ENCODE data around the gene ADRA2A.

ADRA2A gene

DNA sequence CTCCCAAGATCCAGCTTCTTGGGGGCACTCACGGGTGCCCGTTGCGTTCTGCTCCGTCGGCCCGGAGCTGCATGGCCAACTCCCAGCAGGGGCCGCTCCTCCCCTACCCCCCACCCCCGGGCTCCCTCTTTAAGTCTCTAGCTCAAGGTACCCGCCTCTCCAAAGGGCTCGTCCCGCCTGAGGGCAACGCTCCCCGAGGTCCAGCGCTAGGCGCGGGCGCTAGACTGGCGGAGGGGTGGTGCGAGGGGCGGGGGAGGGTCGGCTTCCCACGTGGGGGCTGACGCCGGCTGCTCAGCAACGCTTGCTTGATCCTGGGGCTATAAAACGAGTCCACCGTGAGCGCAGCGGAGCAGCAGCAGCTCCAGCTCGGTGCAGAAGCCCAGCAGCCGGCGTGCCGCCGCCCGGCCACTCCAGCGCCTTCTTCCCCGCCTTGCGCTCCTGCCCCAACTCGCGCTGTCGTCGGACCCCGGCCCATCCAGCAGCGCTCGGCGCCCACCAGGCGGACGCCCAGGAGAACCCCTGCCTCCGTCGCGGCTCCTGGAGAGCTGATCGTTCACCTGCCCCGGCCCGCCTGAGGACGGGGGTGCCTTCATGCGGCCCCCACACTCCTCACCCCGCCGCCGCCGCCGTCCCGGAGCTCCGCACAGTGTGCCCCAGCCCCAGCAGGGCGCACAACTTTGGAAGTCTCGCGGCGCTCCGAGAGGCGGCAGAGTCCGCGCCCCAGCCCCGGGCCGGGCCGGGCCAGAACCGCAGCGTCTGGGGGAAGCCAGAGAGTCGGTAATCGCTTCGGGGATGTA, at the start of gene ADRA2A:
Gene ADRA2A (plus strand): TSS at position 348 of the 797 bp plus-strand sequence. CDS start 968 bp downstream, outside the sequence.
- DNase-seq (ENCODE audit: extremely low spot score, insufficient read length, low read depth), result no peak

DNA sequence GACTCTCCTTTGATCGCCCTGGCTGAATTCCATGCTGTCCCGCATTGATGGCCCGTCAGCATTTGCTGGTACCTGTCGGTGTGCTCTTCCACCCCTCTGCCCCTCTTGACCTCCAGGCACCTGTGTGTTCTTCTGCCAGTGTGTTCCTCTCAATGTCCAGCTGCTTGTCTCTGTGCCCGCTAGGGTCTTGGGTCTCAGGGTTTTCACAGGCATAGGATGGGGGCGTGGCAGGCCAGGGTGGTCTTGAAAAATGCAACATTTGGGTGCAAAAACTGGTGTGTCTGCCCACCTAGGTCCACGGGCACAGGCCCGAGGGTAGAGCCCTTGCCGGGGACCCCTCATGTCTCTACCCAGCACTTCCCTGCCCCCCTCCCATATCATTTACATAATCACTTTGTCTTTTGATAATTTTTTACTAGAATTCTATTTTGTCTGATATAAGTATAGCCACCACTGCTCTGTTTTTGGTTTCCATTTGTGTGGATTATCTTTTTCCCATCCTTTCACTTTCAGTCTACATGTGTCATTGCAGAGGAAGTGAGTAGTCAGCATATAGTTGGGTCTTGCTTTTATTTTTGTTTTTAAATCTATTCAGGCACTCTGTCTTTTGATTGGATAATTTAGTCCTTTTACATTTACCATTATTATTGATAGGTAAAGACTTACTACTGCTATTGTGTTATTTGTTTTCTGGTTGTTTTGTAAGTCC, 46.6 kb upstream of the ADRA2A start:
- DNase-seq (ENCODE audit: extremely low spot score, insufficient read length, low read depth), result no peak

More for the DNA sequence above, at the start of gene ADRA2A:
- no peak for FAIRE-seq

DNA sequence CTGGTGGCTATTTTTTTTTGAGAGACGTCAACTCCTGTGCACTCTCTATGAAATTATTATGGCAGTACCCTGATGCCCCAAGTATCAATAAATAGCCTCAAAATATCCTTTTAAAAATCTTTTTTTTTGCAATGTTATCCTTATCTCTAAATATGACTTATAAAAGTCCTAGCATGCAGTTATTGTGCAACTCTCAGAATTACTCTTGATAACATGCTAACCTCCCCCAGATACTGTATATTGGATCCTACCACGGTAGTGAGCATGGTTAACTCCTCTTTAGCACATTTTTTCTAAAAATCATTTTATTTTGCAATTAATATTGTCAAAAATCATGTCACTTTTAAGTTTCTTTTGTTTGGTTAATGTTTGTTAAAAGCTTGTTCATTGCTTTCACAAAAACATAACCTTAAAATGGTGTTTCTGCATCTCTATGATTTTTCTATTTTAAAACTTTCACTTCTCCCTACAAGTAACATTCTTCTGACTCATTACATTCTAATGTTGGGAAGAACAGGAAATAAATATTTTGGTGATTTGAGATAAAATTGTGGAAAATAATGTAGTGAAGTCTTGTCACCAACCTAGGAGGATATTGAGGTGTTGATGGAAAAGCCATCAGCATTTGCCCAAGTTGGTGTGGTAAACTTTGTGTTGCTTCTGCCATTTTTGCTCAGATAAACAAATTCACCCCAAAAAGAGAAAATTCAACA, 42.1 kb upstream of the ADRA2A start:
- FAIRE-seq (no peak), DNase-seq (ENCODE audit: extremely low spot score, insufficient read length, low read depth) (no peak)

More for the DNA sequence above, 46.6 kb upstream of the ADRA2A start:
- FAIRE-seq, result peak; percentile 69

DNA sequence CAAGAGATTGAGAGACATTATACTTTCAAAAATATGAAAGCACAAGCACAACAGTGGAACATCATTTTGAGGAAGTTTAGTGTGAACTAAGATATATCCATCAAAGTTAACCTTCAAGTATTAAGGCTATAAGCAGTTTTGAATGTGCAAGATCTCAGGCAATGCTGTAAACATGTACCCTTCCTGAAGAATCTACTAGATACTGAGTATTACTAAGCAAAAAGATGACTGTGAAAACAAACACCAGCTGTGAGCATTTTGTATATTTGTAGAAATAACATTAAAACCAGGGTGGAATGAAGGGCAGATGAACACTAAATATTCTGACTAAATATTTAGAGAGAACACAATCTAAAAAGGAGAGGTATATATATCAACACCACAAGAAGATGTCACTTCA, 41.3 kb upstream of the ADRA2A start:
- no peak for FAIRE-seq
- DNase-seq (ENCODE audit: extremely low spot score, insufficient read length, low read depth), result no peak

DNA sequence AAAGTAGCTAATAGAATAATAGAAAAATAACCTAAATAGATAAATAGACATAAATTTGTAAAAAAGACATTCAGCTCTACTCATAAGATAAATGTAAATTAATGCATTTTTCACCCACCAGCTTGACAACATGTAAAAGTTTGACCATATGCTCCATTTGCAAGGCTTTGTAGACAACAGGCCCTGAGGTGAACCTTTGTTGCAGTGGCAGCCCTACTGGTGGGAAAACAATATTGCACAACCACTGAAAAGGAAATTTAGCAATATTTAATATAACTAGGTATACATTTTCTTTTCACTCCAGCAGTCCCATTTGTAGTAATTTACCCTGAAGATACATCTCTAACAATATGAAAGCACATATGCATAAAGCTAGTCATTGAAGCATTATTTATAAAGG, 39.0 kb upstream of the ADRA2A start:
- no peak for FAIRE-seq
- no peak for DNase-seq (ENCODE audit: extremely low spot score, insufficient read length, low read depth)

DNA sequence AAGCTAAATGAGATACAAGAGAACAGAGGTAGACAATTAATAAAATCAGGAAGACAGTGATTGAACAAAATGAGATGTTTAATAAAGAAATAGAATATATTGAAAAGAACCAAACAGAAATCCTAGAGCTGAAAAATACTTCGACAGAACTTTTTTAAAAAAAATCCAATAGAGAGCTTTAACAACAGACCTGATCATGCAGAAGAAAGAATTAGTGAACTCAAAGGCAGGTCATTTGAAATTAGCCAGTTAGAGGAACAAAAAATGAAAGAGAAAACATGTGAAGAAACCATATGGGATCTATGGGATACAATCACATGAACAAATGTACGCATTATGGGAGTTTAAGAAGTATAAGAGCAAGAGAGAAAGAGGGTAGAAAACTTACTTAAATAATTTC, 37.3 kb upstream of the ADRA2A start:
- FAIRE-seq (no peak), DNase-seq (ENCODE audit: extremely low spot score, insufficient read length, low read depth) (no peak)

DNA sequence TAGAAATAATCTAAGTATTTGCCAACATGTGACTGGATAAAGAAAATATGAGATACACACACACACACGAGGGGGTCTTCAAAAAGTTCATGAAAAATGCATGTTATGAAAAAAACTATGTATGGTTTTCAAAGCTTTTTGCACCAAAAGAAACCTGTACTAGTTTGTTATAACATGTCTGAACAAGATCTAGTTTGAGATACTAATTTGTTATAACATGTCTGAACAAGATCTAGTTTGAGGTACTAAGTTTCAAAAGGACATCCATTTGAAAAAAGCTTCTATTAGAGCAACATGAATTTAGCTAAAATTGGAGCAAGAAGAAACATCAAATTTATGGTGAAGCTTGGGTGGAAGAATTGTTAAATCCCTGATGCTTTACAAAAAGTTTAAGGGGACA, 19.8 kb upstream of the ADRA2A start:
- no peak for FAIRE-seq
- no peak for DNase-seq (ENCODE audit: extremely low spot score, insufficient read length, low read depth)

DNA sequence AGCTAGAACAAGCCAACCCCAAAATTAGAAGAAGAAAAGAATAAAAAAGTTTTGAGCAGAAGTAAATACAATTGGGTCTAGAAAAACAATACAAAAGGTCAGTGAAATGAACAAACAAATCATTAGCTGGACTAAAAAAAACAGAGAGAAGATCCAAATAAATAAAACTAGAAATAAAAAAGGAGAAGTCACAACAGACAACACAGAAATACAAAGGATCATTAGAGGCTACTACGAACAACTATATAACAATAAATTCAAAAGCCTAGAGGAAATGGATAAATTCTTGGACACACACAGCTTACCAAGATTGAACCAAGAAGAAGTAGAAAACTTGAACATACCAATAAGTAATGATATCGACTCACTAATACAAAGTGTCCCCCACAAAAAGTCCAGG, 13.4 kb upstream of the ADRA2A start:
- no peak for DNase-seq (ENCODE audit: extremely low spot score, insufficient read length, low read depth)

DNA sequence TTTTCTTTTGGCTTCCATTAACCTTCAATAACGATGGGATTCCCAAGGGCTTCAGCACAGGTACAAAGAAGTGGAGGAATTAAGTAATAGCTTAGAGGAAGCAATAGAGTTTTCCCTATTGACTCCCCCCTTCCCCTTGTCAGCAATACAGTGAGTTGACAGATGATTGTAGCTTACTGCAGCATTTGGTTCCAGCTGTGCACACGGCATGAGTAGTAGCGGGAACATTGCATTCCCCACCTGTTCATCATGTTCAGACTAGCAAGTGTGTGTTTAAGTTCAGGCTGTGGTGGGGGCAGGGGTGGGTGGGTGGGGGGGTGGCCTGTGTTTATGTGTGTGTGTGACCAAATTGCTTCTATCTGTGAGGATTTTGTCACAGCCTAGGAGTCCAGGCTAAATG, 4.6 kb upstream of the ADRA2A start:
- DNase-seq (ENCODE audit: extremely low spot score, insufficient read length, low read depth), result no peak
- FAIRE-seq, result no peak

More for the DNA sequence above, 13.4 kb upstream of the ADRA2A start:
- no peak for FAIRE-seq

DNA sequence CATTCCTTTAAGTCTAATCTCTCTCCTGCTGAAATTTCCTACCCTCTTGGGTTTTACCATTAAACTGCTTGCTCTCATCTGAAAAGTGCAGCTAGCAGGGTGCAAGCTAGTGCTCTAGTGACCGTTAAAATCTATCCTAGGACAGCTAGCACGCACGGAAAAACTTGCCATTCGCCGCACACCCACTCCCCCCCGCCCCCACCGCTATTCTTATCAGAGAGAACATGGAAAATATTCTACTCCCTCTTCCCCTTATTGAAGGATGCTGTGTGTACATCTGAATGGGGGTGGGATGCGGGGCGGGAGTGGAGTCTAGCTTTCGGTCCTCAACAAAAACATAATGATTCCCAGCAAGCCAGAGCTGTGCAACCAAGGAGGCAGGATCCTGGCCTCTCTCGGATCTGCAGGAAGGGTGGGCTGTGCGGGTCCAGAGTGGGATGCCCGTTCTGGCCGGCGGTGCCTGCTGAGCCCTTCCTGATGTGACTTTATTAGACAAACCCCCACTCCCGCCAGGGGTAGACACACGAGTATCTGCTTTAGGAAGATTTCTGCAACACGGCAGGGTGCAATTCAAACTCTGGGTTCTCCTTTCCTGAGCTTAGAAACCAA, 1.1 kb upstream of the ADRA2A start:
- DNase-seq (ENCODE audit: extremely low spot score, insufficient read length, low read depth), result no peak
- no peak for FAIRE-seq

DNA sequence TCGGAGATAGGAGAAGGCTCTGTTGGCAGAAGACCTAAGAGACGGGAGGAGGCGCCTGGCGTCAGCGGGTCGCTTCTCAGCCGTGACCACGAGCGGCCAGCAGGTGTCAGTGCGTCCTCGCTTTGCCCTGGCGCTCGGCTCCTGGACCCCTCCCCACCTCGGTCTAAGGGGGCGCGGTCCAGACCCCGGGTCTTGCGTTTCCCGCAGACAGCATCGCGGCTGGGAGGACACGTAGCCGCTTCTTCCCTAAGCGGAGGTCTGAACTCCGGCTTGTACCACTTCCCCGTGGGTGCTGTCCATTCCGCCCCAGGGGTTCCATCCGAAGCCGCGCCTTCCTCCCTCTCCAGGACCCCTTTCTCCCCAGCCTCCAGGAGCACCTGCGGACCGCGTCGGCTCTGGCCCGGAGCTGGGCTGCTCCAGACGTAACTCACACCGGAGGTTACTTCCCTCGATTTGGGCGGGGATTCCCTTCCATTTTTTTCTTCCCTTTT, 593 bp upstream of the ADRA2A start:
- FAIRE-seq, result peak; percentile 26
- peak; percentile 48 for DNase-seq (ENCODE audit: extremely low spot score, insufficient read length, low read depth)

DNA sequence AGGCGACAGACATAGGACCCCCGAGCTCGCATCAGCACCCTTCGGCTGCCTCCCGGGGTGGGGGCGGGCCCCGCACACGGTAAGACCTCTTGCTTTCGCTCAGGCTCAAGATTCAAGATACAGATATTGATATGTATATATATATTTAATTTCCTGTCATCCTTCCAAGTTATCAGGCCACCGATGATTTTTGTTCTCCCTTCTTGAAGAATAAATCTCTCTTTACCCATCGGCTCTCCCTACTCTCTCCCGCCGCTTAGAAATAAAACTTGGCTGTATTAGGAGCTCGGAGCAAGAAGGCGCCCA, 603 bp downstream of the ADRA2A start:
- no peak for FAIRE-seq
- no peak for DNase-seq (ENCODE audit: extremely low spot score, insufficient read length, low read depth)

DNA sequence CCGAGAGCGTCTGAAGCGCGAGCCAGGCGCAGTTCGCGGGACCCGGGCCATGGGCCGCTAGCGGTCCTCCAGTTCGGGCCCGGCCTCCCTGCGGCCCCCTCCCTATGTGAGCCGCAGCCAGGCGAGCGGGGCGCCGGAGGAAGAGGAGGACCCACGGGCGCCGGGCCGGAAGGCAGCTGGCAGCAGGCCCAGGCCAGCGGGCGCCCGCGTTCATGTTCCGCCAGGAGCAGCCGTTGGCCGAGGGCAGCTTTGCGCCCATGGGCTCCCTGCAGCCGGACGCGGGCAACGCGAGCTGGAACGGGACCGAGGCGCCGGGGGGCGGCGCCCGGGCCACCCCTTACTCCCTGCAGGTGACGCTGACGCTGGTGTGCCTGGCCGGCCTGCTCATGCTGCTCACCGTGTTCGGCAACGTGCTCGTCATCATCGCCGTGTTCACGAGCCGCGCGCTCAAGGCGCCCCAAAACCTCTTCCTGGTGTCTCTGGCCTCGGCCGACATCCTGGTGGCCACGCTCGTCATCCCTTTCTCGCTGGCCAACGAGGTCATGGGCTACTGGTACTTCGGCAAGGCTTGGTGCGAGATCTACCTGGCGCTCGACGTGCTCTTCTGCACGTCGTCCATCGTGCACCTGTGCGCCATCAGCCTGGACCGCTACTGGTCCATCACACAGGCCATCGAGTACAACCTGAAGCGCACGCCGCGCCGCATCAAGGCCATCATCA, 1.1 kb downstream of the ADRA2A start:
- FAIRE-seq (no peak), DNase-seq (ENCODE audit: extremely low spot score, insufficient read length, low read depth) (no peak)

DNA sequence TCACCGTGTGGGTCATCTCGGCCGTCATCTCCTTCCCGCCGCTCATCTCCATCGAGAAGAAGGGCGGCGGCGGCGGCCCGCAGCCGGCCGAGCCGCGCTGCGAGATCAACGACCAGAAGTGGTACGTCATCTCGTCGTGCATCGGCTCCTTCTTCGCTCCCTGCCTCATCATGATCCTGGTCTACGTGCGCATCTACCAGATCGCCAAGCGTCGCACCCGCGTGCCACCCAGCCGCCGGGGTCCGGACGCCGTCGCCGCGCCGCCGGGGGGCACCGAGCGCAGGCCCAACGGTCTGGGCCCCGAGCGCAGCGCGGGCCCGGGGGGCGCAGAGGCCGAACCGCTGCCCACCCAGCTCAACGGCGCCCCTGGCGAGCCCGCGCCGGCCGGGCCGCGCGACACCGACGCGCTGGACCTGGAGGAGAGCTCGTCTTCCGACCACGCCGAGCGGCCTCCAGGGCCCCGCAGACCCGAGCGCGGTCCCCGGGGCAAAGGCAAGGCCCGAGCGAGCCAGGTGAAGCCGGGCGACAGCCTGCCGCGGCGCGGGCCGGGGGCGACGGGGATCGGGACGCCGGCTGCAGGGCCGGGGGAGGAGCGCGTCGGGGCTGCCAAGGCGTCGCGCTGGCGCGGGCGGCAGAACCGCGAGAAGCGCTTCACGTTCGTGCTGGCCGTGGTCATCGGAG, 1.8 kb downstream of the ADRA2A start:
- no peak for FAIRE-seq
- no peak for DNase-seq (ENCODE audit: extremely low spot score, insufficient read length, low read depth)

DNA sequence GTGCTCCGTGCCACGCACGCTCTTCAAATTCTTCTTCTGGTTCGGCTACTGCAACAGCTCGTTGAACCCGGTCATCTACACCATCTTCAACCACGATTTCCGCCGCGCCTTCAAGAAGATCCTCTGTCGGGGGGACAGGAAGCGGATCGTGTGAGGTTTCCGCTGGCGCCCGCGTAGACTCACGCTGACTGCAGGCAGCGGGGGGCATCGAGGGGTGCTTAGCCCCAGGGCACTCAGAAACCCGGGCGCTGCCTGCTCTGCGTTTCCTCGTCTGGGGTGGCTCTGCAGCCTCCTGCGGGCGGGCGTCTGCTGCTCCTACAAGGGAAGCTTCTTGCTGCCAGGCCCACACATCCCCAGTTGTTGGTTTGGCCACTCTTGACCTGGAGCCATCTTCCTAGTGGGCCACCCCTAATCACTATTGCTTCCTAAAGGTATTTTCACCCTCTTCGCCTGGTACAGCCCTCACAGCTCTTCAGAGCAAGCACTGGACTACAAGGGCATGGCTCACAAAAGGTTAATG, 2.5 kb downstream of the ADRA2A start:
- no peak for FAIRE-seq
- DNase-seq (ENCODE audit: extremely low spot score, insufficient read length, low read depth), result no peak

DNA sequence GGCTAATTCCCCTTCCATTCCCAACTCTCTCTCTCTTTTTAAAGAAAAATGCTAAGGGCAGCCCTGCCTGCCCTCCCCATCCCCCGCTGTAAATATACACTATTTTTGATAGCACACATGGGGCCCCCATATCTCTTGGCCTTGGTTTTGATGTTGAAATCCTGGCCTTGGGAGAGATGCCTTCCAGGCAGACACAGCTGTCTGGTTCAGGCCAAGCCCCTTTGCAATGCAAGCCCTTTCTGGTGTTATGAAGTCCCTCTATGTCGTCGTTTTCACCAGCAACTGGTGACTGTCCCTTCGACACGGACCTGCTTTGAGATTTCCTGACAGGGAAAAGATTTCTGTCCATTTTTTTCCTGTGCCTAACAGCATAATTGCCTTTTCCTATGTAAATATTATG, 3.0 kb downstream of the ADRA2A start:
- FAIRE-seq, result no peak
- no peak for DNase-seq (ENCODE audit: extremely low spot score, insufficient read length, low read depth)

DNA sequence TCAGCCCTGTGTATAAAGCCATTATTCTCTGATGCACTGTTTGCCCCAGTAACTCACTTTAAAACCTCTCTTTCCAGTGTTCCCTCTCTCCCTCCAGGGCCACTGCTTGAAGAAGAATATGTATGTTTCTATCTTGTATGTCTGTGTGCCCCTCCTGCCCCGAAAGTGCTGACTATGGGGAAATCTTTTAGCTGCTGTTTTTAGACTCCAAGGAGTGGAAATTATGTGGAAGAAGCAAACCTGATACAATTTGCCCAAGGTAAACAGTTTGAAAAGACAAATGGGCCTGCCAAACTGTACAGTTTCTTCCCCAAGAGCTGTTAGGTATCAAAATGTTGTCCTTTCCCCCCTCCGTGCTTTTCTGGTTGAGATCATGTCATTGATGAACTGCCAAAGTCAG, 3.4 kb downstream of the ADRA2A start:
- FAIRE-seq (no peak), DNase-seq (ENCODE audit: extremely low spot score, insufficient read length, low read depth) (no peak)

DNA sequence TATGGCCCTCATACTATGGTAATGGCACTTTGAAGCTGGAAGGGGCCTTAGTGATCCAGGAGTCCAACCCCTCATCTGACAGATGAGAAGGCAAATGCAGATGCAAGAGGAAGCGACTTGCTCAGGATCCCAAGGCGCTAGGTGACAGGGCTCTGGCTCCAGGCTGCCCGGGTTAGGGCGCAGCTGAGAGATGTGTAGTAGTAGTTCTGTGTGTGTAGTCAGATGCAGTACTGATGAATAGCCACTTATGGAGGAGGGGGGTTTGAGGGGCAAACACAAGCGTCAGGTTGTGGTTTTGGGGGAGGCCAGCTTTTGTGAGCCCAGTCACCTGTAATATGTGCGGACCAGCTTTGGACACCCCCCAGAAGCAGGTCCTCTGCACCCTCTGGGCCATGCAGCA, 4.8 kb downstream of the ADRA2A start:
- DNase-seq (ENCODE audit: extremely low spot score, insufficient read length, low read depth), result no peak

More for the DNA sequence above, 4.8 kb downstream of the ADRA2A start:
- FAIRE-seq, result no peak

Data from GM18507 (cell line).